Large intestine (tissue), 3 donors: ENCODE data around the gene B4GALNT2. TPM values are rescaled to one million over a fixed set of nuclear protein-coding genes. Genes with fewer than 3 reads are reported as not detected.

ENCODE experiments used
- DNase-seq, 2 donors: peaks; one replicate each; pipeline versions ENCODE4 v3.0.0 to v3.0.0-alpha.2; 2013
- H3K27ac ChIP-seq: one replicate; pipeline ENCODE4 v1.5.1; 2013; ENCODE audit warnings: low read length
- H3K27me3 ChIP-seq: 2 replicates; pipeline ENCODE4 v1.6.1; 2013; ENCODE audit warnings: low read length; ENCODE audit not compliant: control insufficient read depth, insufficient read depth
- H3K36me3 ChIP-seq: 2 replicates; pipeline ENCODE4 v1.6.1; 2013; ENCODE audit warnings: low read length; ENCODE audit not compliant: control insufficient read depth, insufficient read depth
- H3K4me1 ChIP-seq: one replicate; pipeline ENCODE4 v1.6.1; 2013; ENCODE audit warnings: low read length; ENCODE audit not compliant: control insufficient read depth, insufficient read depth
- H3K4me3 ChIP-seq: one replicate; pipeline ENCODE4 v1.5.1; 2013; ENCODE audit warnings: low read length
- H3K9me3 ChIP-seq: one replicate; pipeline ENCODE4 v1.6.1; 2013; ENCODE audit warnings: mild to moderate bottlenecking, low read depth, low read length, moderate library complexity; ENCODE audit not compliant: control insufficient read depth
- WGBS: methylation state at CpG from one replicate; pipeline ENCODE4 v1.1.5; 2013; ENCODE audit warnings: low lambda C conversion rate; ENCODE audit not compliant: insufficient coverage; 5-methylcytosine and 5-hydroxymethylcytosine counted together
- polyA plus RNA-seq: library from polyadenylated mRNA; unstranded; fragments of 120-200 nt; gene quantifications from one replicate; pipeline ENCODE4 v1.2.1, GENCODE V29; 2013

B4GALNT2 gene
- polyA plus RNA-seq, 1 donor: 2.6 TPM

DNA sequence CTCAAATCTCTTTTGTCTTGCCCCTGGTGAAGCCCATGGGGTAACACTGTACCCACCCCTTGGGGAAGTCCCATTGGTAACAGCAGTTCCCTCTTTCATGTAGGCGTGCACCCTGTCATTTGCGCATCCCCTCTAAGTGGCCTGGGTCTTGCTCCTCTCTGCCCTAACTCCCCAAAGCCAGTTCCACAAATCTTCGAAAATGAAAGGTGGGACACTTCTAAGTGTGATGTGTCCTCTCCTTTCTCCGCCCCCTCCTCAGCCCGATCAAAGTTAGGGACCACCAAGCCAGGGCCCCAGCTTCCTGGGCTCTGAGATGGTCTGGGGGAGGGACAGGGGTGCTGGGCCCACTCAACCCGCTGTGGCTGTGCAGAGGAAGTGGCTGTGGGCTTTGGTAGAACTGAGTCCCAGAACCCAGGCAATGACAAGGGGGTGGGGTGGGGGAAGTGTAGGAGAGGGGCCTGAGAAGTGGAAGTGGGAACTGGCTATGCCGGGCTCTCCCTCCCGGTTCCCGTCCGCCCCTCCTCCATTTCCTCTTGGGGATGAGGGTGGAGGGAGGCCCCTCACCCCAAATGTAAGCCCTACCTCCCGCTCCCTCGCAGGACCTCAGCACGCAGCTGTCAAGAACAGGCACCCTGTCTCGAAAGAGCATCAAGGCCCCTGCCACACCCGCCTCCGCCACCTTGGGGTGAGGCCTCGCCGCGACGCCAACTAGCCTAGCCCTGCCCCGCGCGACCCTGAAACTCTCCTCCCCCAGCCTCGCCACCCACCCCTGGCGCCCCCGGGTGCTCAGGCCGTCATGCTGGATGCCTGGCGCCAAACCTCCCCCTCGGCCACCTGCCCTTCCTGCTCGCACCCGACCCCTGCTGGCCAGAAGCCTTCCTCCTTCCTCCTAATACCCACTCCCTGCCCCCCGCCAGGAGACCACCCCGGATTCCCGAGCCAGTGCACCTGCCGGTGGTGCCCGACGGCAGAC, 86.7 kb downstream of the B4GALNT2 start:
- H3K4me1 ChIP-seq: peaks cover 8% of the 10 kb centered on the region
- no peak overlapping the region for H3K27ac ChIP-seq
- no peak overlapping the region for H3K4me3 ChIP-seq
- WGBS: no CpG with 5 or more reads among the region's 37 CpGs
- H3K36me3 ChIP-seq: no peaks in the 10 kb centered on the region
- H3K9me3 ChIP-seq: peaks cover 3% of the 10 kb centered on the region
- peaks cover 32% of the 10 kb centered on the region for H3K27me3 ChIP-seq
- DNase-seq: no peak

DNA sequence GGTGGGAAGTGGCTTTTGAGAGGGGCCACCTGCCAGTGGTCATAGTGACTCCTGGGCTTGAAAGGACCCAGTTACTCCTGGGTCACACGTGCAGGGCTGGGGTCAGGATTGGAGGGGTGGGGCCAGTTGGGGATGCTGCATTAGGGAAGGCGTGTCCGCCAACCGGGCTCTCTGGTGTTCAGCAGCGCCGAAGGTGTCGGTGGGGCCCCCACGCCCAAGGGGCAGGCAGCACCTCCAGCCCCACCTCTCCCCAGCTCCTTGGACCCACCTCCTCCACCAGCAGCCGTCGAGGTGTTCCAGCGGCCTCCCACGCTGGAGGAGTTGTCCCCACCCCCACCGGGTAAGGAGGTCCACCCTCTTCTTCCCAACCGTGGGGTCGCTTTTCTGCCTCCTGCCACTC, 87.4 kb downstream of the B4GALNT2 start:
- Histone ChIP-seq H3K4me3 (no peak overlapping the region), H3K4me1 (peaks cover 12% of the 10 kb centered on the region)
- WGBS: no CpG with 5 or more reads among the region's 15 CpGs

DNA sequence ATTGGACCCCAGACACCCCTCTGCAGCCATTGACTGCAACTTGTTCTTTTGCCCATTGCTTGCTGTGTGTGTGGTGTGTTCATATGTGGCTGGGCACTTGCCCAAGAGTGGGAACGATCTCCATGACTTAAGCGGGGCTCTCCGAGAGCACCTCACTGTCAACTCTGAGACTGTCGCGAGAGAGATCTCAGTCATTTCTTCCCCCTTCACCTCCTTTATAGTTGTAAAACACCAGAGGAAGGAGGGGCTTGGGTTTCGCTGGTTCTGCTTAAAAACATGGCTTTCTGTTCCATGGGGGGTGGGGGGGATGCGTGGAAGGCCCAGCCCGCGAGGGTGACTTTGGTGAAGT, 90.6 kb downstream of the B4GALNT2 start:
- no CpG with 5 or more reads among the region's 9 CpGs for WGBS
- peaks cover 12% of the 10 kb centered on the region for H3K4me1 ChIP-seq
- no peak for DNase-seq
- no peak overlapping the region for H3K27ac ChIP-seq
- peaks cover 10% of the 10 kb centered on the region for H3K9me3 ChIP-seq
- no peak overlapping the region for H3K4me3 ChIP-seq
- peaks cover 69% of the 10 kb centered on the region for H3K27me3 ChIP-seq
- H3K36me3 ChIP-seq: no peaks in the 10 kb centered on the region

More for the DNA sequence above, 87.4 kb downstream of the B4GALNT2 start:
- no peaks in the 10 kb centered on the region for H3K36me3 ChIP-seq
- H3K27me3 ChIP-seq: peaks cover 39% of the 10 kb centered on the region
- no peak for DNase-seq
- peaks cover 10% of the 10 kb centered on the region for H3K9me3 ChIP-seq
- no peak overlapping the region for H3K27ac ChIP-seq

DNA sequence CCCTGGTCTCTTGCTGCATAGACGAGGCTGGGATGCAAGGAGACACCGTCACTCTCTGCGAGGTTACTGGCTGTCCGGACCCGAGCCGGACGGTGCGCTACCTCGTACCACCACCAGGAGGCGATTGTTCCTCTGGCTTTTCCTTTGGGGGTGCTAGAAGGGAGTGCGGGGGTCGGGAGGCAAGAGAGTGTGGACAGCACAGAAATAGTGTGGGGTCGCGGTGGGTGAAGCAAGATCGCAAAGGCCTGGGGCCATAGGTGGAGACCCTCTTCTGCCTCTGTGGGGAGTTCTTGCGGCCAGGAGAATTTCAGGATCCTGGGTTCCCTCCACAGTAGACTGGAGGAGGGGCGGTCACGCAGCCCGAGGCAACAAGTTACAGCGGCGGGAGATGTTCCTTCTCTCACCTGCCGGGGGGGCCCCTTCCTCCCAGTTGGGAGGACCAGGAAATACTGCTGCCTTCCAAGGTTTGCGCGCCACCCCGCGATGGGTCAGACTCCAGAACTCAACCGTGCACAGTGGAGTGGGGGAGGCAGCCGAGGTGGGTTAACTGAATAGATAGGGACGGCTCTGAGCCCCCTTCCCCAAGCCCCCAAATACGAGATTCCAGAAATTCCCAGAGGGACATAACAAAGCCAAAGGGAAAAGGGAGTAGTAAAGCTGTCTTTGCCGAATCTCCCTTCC, 91.1 kb downstream of the B4GALNT2 start:
- Histone ChIP-seq H3K9me3 (peaks cover 10% of the 10 kb centered on the region), H3K36me3 (no peaks in the 10 kb centered on the region), H3K4me3 (peak overlapping the region; percentile 3), H3K4me1 (peaks cover 12% of the 10 kb centered on the region), H3K27me3 (peaks cover 72% of the 10 kb centered on the region), H3K27ac (no peak overlapping the region)
- WGBS: 0% methylated on average over 4 of the region's 31 CpGs
- peak in 1 of 2 donors; percentile 30 for DNase-seq

DNA sequence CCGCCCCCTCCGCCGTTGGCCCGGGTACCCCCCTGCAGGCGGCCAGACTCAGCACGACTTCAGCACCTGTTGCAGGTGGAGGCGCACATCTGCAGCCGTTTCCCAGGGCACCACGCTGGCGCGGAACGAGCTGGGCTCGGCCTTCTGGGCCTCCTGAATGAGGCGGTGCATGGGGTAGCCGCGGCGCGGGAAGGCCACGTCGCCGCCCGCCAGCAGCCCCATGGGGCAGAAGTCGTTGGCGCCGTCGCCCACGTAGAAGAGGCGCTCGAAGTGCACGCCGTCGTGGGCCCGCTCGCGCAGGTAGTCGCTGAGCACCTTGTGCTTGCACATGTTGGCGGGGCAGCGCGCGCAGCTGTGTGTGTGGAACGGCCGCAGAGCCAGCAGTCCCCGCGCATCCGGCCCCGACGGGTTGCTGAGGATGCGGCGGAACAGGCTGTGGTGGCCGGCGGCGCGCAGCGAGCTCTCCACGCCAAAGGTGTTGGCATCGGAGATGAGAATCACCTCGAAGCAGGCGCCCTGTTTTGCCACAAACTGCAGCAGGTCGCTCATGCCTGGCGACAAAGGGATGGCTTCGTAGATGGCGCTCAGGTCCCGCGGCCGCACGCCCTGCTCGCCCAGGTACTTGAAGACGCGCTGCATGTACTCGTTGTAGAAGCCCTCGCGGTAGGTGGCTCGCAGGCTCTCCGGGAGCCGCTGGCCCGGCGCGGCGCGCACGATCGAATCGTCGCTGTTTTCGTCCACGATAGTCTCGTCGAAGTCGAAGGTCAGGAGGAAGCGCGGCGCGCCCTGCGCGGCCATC, 91.8 kb downstream of the B4GALNT2 start:
- H3K27me3 ChIP-seq: peaks cover 75% of the 10 kb centered on the region
- H3K36me3 ChIP-seq: no peaks in the 10 kb centered on the region
- H3K9me3 ChIP-seq: peaks cover 10% of the 10 kb centered on the region
- peak overlapping the region; percentile 3 for H3K4me3 ChIP-seq
- H3K27ac ChIP-seq: no peak overlapping the region
- WGBS: no CpG with 5 or more reads among the region's 95 CpGs
- DNase-seq: peak in 1 of 2 donors; percentile 50
- peaks cover 12% of the 10 kb centered on the region for H3K4me1 ChIP-seq

DNA sequence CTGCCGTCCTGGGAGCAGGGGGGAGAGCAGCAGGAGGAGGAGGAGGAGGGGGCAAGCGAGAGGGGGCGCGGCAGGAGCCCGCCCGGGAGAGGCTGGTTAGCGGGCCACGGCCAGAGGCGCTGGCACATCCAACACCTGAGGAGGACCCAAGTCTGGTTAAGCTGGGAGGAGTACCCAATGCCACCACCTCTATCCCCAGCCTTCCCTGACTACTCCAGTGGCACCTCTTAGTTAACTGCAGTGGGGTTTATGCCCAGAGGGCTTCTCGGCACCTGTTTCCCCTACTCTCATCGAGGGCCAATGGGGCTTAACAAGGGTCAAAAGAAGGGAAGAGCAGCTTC, 92.4 kb downstream of the B4GALNT2 start:
- H3K27ac ChIP-seq: no peak overlapping the region
- H3K4me1 ChIP-seq: peaks cover 12% of the 10 kb centered on the region
- no peak for DNase-seq
- H3K27me3 ChIP-seq: peaks cover 77% of the 10 kb centered on the region
- H3K4me3 ChIP-seq: no peak overlapping the region
- WGBS: no CpG with 5 or more reads among the region's 11 CpGs
- H3K9me3 ChIP-seq: peaks cover 13% of the 10 kb centered on the region
- H3K36me3 ChIP-seq: no peaks in the 10 kb centered on the region

DNA sequence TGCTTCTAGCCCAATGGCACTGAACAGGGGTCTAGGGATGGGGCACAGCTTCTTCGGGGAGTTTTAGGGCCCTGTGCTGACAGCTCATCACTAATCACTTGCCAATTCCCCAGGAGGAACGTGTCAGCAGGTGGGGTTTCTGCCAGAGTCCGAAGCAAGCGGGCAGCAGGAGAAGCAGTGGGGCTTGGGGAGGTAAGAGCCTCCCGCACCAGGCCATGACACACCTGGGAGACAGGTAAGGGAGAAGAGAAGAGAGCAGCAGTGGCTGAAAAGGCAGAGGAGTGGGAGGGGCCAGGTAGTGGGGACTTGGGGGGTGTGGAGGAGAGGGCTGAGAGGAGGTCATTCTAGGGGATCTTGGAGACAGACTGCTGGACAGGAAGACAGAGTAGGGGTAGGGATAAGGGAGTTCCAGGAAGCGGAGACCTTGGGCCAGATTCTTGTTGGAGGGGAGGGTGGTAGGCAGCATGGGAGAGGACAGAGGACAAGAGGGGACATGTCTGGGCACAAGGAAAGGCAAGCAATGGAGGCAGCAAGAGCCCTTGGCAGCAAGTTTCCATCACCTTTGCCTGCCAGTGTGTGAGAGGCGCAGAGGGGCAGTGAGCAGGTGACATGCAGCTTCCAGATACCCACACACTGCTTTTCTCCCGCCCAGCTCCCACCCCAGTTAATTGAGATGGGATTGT, 93.1 kb downstream of the B4GALNT2 start:
- H3K36me3 ChIP-seq: no peaks in the 10 kb centered on the region
- no peak overlapping the region for H3K4me3 ChIP-seq
- no peak for DNase-seq
- H3K27ac ChIP-seq: no peak overlapping the region
- H3K9me3 ChIP-seq: peaks cover 16% of the 10 kb centered on the region
- peaks cover 83% of the 10 kb centered on the region for H3K27me3 ChIP-seq
- peaks cover 17% of the 10 kb centered on the region for H3K4me1 ChIP-seq
- WGBS: 80% methylated on average over 1 of the region's 8 CpGs

Other genes with a start within 250 kb of the B4GALNT2 start
- gene ATP5MC1, start 240.0 kb upstream of the B4GALNT2 start, polyA plus RNA-seq: 200 TPM
- gene UBE2Z, start 224.4 kb upstream of the B4GALNT2 start, polyA plus RNA-seq: 75.5 TPM
- 103 TPM for gene SNF8, start 187.9 kb upstream of the B4GALNT2 start, polyA plus RNA-seq
- gene GIP, start 164.2 kb upstream of the B4GALNT2 start, polyA plus RNA-seq: 98.8 TPM
- gene IGF2BP1, start 135.4 kb upstream of the B4GALNT2 start, polyA plus RNA-seq: 30.7 TPM
- gene GNGT2, start 77.8 kb downstream of the B4GALNT2 start, polyA plus RNA-seq: 4.2 TPM
- gene ABI3, start 77.9 kb downstream of the B4GALNT2 start, polyA plus RNA-seq: 9.3 TPM
- gene PHOSPHO1, start 98.0 kb downstream of the B4GALNT2 start, polyA plus RNA-seq: 2.3 TPM
- gene ZNF652, start 229.5 kb downstream of the B4GALNT2 start, polyA plus RNA-seq: 20.1 TPM